NB4 (cell line): Measurements from ENCODE around the gene SH3PXD2A.

Experiments
- CTCF ChIP-seq: IDR thresholded peaks from one replicate; pipeline ENCODE4 v1.5.1; 2012; ENCODE audit warnings: low read depth, low read length
- MAX ChIP-seq: IDR thresholded peaks from 2 replicates; pipeline ENCODE4 v1.6.1; 2011; ENCODE audit warnings: low read depth, low read length
- MYC ChIP-seq: IDR thresholded peaks from 2 replicates; pipeline ENCODE4 v1.6.1; 2011; ENCODE audit warnings: low read depth, low read length
- POLR2A ChIP-seq: IDR thresholded peaks from 2 replicates; pipeline ENCODE4 v1.6.1; 2011; ENCODE audit warnings: mild to moderate bottlenecking; ENCODE audit not compliant: insufficient read length; ENCODE audit errors: extremely low read depth

DNA sequence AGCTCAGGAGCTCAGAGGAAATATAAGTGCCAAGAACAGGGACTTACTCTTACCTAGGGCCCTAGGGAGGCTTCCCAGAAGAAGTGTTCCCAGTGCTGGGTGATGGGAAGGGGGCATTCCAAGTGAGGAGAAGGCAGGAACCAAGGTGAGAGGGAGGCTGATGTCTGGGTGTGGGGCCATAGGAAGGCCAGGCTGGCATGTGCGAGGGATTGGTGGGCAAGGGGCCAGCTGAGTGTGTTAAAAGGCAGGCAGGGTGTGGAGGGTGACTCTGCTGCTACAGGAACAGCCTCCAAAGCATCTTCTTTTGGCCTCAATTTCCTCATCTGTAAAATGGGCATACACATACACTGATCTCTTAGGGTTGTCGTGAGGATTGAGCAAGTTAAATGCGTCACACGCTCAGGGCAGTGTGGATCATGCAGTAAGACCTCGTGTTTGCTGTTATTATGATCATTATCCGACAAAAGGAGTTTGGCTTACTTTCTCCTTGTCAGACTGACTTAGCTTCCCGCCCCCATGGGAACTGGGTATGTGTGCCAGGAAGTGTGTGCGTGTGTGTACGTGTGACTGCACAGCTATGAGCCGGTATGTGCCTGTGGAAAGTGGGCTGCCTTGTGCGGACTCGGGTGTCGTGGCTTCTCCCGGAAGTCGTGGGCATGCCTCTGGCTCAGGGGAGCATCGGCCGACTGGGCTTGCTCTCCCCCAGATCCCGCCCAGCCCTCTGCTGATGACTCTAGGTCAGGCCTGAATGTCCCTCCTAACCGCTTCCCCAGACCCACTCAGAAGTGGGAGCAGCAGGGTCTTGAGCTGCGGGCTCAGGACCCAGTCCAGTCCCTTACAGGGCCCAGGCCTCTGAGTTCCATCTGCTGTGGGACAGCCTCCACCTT, 302.3 kb downstream of the SH3PXD2A start:
- TF ChIP-seq POLR2A (no peak), CTCF (no peak), MAX (no peak), MYC (no peak)
